HepG2 (cell line): ENCODE measurements around the gene ADAMTS20. TPM values are rescaled to one million over a fixed set of nuclear protein-coding genes. Genes with fewer than 3 reads are reported as not detected.

Source experiments
- ATAC-seq: fragments of 200-7000 bp; cut with Tn5 transposase; 3 replicates; pipeline ENCODE4 v1.9.1; 2020; ENCODE audit warnings: mild to moderate bottlenecking, moderate library complexity
- BruUV-seq: library from RNA; stranded (reverse); fragments of 400-500 nt; replicated peaks from 2 replicates; lab custom pipeline; 2021; lab: Mats Ljungman, UMichigan
- CTCF ChIA-PET: fragments of 300-600 bp; formaldehyde crosslinking; extraction: SDS; loops from one replicate; lab custom pipeline; 2021; ENCODE audit warnings: low total read pairs, inconsistent platforms, low intra/inter-chr PET ratio; lab: Yijun Ruan, JAX
- POLR2A ChIA-PET: fragments of 350-600 bp; sonication (Branson Sonifier 250); formaldehyde crosslinking; loops from one replicate; lab custom pipeline; 2020; ENCODE audit warnings: antibody characterized with exemption, inconsistent platforms; lab: Yijun Ruan, JAX
- DNase-seq: peaks from one replicate; pipeline ENCODE4 v3.0.0-alpha.2; 2015; ENCODE audit warnings: low spot score
- FAIRE-seq: peaks from 3 replicates; lab custom pipeline; 2011; peaks lifted over from hg19 to GRCh38; lab: Jason Lieb, UNC
- H2AFZ ChIP-seq: one replicate; pipeline ENCODE4 v1.6.1; 2011; ENCODE audit warnings: low read length, inconsistent platforms
- H3K27ac ChIP-seq: fragments of 300-600 bp; 3 replicates; pipeline ENCODE4 v1.8.0; 2011; ENCODE audit warnings: mixed run types, mild to moderate bottlenecking, mixed read lengths, low read length, inconsistent platforms; ENCODE audit not compliant: insufficient read depth; ENCODE audit errors: extremely low read length
- H3K27me3 ChIP-seq, 2 experiments: fragments of 200-600 bp in 1 of 2; 2 replicates in 1 of 2; 3 replicates in 1 of 2; pipeline versions ENCODE4 v1.6.0 to v1.8.0; 2011; ENCODE audit warnings: low read length in 2 of 2, mild to moderate bottlenecking in 2 of 2, moderate library complexity in 2 of 2, inconsistent platforms in 1 of 2; ENCODE audit not compliant: insufficient read depth in 2 of 2, control insufficient read depth in 1 of 2
- H3K36me3 ChIP-seq, 2 experiments: fragments of 200-600 bp in 1 of 2; replicated peaks in 1 of 2; 2 replicates in 1 of 2; 3 replicates in 1 of 2; pipeline versions ENCODE4 v1.5.1 to v1.8.0; 2011; ENCODE audit warnings: low read length in 2 of 2, inconsistent platforms in 1 of 2; ENCODE audit not compliant: insufficient read depth in 2 of 2, control insufficient read depth in 1 of 2
- H3K4me1 ChIP-seq: 2 replicates; pipeline ENCODE4 v1.5.1; 2012; ENCODE audit warnings: low read length, inconsistent platforms; ENCODE audit not compliant: insufficient read depth
- H3K4me2 ChIP-seq: 2 replicates; pipeline ENCODE4 v1.6.0; 2011; ENCODE audit warnings: low read depth, low read length, inconsistent platforms
- H3K4me3 ChIP-seq, 3 experiments: fragments of 200-600 bp in 1 of 3; sonication (generic), shearing (Covaris generic) in 1 of 3; replicated peaks in 1 of 3; 2 replicates each; pipeline ENCODE4 v1.5.1; 2011 to 2016; ENCODE audit warnings: low read length in 3 of 3, inconsistent platforms in 2 of 3, low read depth in 2 of 3, mild to moderate bottlenecking in 2 of 3, control low read depth in 1 of 3, mixed read lengths in 1 of 3; ENCODE audit not compliant: insufficient read depth in 1 of 3
- H3K79me2 ChIP-seq: one replicate; pipeline ENCODE4 v1.6.1; 2011; ENCODE audit warnings: low read length, inconsistent platforms; ENCODE audit not compliant: insufficient read depth
- H3K9ac ChIP-seq: 2 replicates; pipeline ENCODE4 v1.6.0; 2011; ENCODE audit warnings: mild to moderate bottlenecking, low read depth, low read length, inconsistent platforms; ENCODE audit not compliant: insufficient read depth
- H3K9me3 ChIP-seq: 2 replicates; pipeline ENCODE4 v1.5.1; 2012; ENCODE audit warnings: mild to moderate bottlenecking, low read length
- H4K20me1 ChIP-seq: 2 replicates; pipeline ENCODE4 v1.6.0; 2011; ENCODE audit warnings: inconsistent platforms, mild to moderate bottlenecking, low read length, moderate library complexity; ENCODE audit not compliant: insufficient read depth
- DPF2 ChIP-seq: sonication (generic); formaldehyde crosslinking; IDR thresholded peaks from 2 replicates; pipeline ENCODE4 v1.4.0; 2020; ENCODE audit warnings: mild to moderate bottlenecking, low read depth, missing genetic modification reagents, borderline replicate concordance
- HMGA1 ChIP-seq: sonication (generic); formaldehyde crosslinking; conservative IDR thresholded peaks from 2 replicates; pipeline ENCODE4 v1.4.0; 2020; ENCODE audit warnings: missing genetic modification reagents
- HNF1B ChIP-seq: sonication (generic); formaldehyde crosslinking; IDR thresholded peaks from 2 replicates; pipeline ENCODE4 v1.5.1; 2020; ENCODE audit warnings: mild to moderate bottlenecking, moderate library complexity, missing genetic modification reagents
- MAZ ChIP-seq, 2 experiments: sonication (generic) in 1 of 2; formaldehyde crosslinking in 1 of 2; IDR thresholded peaks; 2 replicates each; pipeline versions ENCODE4 v1.5.0 to v1.6.1; 2012 to 2020; ENCODE audit warnings: low read depth in 2 of 2, mild to moderate bottlenecking in 2 of 2, borderline replicate concordance in 1 of 2, improper control_type of control experiment in 1 of 2, low read length in 1 of 2, missing genetic modification reagents in 1 of 2, moderate library complexity in 1 of 2
- MYNN ChIP-seq: sonication (generic); formaldehyde crosslinking; IDR thresholded peaks from 2 replicates; pipeline ENCODE4 v1.4.0; 2020; ENCODE audit warnings: mild to moderate bottlenecking, low read depth, missing genetic modification reagents
- POLR2AphosphoS2 ChIP-seq: IDR thresholded peaks from 2 replicates; pipeline ENCODE4 v1.6.1; 2011; ENCODE audit warnings: low read depth, low read length, improper control_type of control experiment
- RELA ChIP-seq: sonication (generic); formaldehyde crosslinking; IDR thresholded peaks from 2 replicates; pipeline ENCODE4 v1.4.0; 2020; ENCODE audit warnings: missing genetic modification reagents
- SUZ12 ChIP-seq: fragments of 150-350 bp; IDR thresholded peaks from 2 replicates; pipeline ENCODE4 v1.6.1; 2014; ENCODE audit warnings: low read depth, low read length
- TMF1 ChIP-seq: sonication (generic); formaldehyde crosslinking; IDR thresholded peaks from 2 replicates; pipeline ENCODE4 v1.8.1; 2022; ENCODE audit warnings: low read depth, missing genetic modification reagents
- ZFP36 ChIP-seq: fragments of 150-350 bp; IDR thresholded peaks from 2 replicates; pipeline ENCODE4 v1.6.1; 2018; ENCODE audit warnings: borderline replicate concordance, low read length, low read depth; ENCODE audit not compliant: partially characterized antibody
- ZNF883 ChIP-seq: sonication (generic); formaldehyde crosslinking; IDR thresholded peaks from 2 replicates; pipeline ENCODE4 v1.5.1; 2020; ENCODE audit warnings: mild to moderate bottlenecking, missing genetic modification reagents; ENCODE audit errors: not compliant biosample characterization
- ZSCAN12 ChIP-seq: sonication (generic); formaldehyde crosslinking; IDR thresholded peaks from 2 replicates; pipeline ENCODE4 v1.9.0; 2021; ENCODE audit warnings: mild to moderate bottlenecking, missing genetic modification reagents
- WGBS: methylation state at CpG from one replicate; pipeline ENCODE4 v1.1.6; 2017; ENCODE audit warnings: low lambda C conversion rate; 5-methylcytosine and 5-hydroxymethylcytosine counted together
- in situ Hi-C: cut with HindIII; loops from 2 replicates; pipeline ENCODE4 v1.10.0; 2017; ENCODE audit warnings: low pct_unique_long_range_greater_than_20kb; ENCODE audit not compliant: extremely low pct_ligation_motif_present
- intact Hi-C: fragments of 100-400 bp; cut with micrococcal nuclease; formaldehyde crosslinking; loops from one replicate; pipeline ENCODE4 v1.10.0; 2022; ENCODE audit not compliant: unreplicated experiment
- polyA plus RNA-seq, 8 experiments: library from polyadenylated mRNA; depleted of rRNA in 3 of 8; stranded (reverse) in 7 of 8; unstranded in 1 of 8; fragments of >200 nt; fragmentation: Illumina TruSeq in 4 of 8; extraction: Trizol in 4 of 8; gene quantifications; 2 replicates each; pipeline versions ENCODE4 v1.2.1 to v1.2.3, GENCODE V29; 2011 to 2016; ENCODE audit warnings: low read depth in 4 of 8, missing spikeins in 1 of 8, mixed read lengths in 1 of 8; ENCODE audit not compliant: insufficient read depth in 1 of 8
- total RNA-seq, 5 experiments: library from RNA; depleted of rRNA; stranded (reverse); fragments of >200 nt; fragmentation: Illumina TruSeq; extraction: Trizol; gene quantifications; 2 replicates each; pipeline ENCODE4 v1.2.3, GENCODE V29; 2016; ENCODE audit warnings: low read depth in 1 of 5

Gene ADAMTS20
- total and polyA plus RNA-seq, 2 of the 13 experiments (the other 11 are each of a cell fraction or from before 2014, with no cell fraction given), result not detected

- no peak overlapping the region for H3K27ac ChIP-seq
- H3K27me3 ChIP-seq, result peaks cover 0 to 22% of the 10 kb centered on the region in 2 experiments; a peak in 2 of 5 replicates
- H2AFZ ChIP-seq, result no peak overlapping the region
- FAIRE-seq (no peak), DNase-seq (no peak), ATAC-seq (no peak)
- WGBS, result 50% methylated on average over 24 of the region's 48 CpGs
- no peaks in the 10 kb centered on the region for H3K4me1 ChIP-seq
- H3K79me2 ChIP-seq, result no peaks in the 10 kb centered on the region
- no peaks in the 10 kb centered on the region for H3K36me3 ChIP-seq
- H3K9ac ChIP-seq, result no peak overlapping the region
- TF ChIP-seq MAZ (IDR thresholded peaks at IDR 0.05; ENCODE audit: borderline replicate concordance, low read depth, low read length), result no peak
- TF ChIP-seq MAZ (CRISPR knock-in tag; IDR thresholded peaks at IDR 0.05; ENCODE audit: low read depth), result no peak
- TF ChIP-seq ZFP36, result no peak
- no peak for TF ChIP-seq TMF1 (CRISPR knock-in tag)
- TF ChIP-seq MYNN (CRISPR knock-in tag), result no peak
- no peak for TF ChIP-seq RELA (CRISPR knock-in tag)
- TF ChIP-seq ZNF883 (CRISPR knock-in tag), result no peak
- no peak for TF ChIP-seq POLR2AphosphoS2
- TF ChIP-seq DPF2 (CRISPR knock-in tag), result no peak
- no peak for TF ChIP-seq SUZ12
- no peak for TF ChIP-seq ZSCAN12
- TF ChIP-seq HMGA1 (CRISPR knock-in tag), result no peak
- TF ChIP-seq HNF1B, result no peak
- in situ Hi-C loops, result no loop called here
- H3K9me3 ChIP-seq, result no peaks in the 10 kb centered on the region
- POLR2A ChIA-PET, result no interaction called here
- no peak overlapping the region for H3K4me2 ChIP-seq
- intact Hi-C loops, result no loop called here
- BruUV-seq, result no TSS peak
- H3K4me3 ChIP-seq, result no peak overlapping the region
- CTCF ChIA-PET, result no interaction called here
- no peaks in the 10 kb centered on the region for H4K20me1 ChIP-seq
Measured at GRCh38 chr12:43551279-43551970, 578 bp downstream of the ADAMTS20 start.
